Subcutaneous abdominal adipose tissue (tissue), 5 donors: ENCODE data around the gene SYT1.

Experiments
- H3K27ac ChIP-seq: one replicate; pipeline ENCODE4 v1.7.0; 2013; ENCODE audit warnings: low read depth, mild to moderate bottlenecking, inconsistent platforms, low read length, moderate library complexity
- H3K27me3 ChIP-seq, 5 donors: one replicate each; pipeline ENCODE4 v1.7.0; 2013; ENCODE audit warnings: low read length in 5 of 5, inconsistent platforms in 1 of 5; ENCODE audit not compliant: control insufficient read depth in 5 of 5, insufficient read depth in 4 of 5
- H3K36me3 ChIP-seq, 5 donors: one replicate each; pipeline ENCODE4 v1.7.0; 2013; ENCODE audit warnings: low read length in 5 of 5; ENCODE audit not compliant: control insufficient read depth in 5 of 5, insufficient read depth in 5 of 5
- H3K4me1 ChIP-seq, 5 donors: one replicate each; pipeline ENCODE4 v1.7.0; 2013; ENCODE audit warnings: low read length in 5 of 5, mild to moderate bottlenecking in 3 of 5, moderate library complexity in 1 of 5; ENCODE audit not compliant: control insufficient read depth in 5 of 5, insufficient read depth in 5 of 5
- H3K4me3 ChIP-seq, 5 donors: one replicate each; pipeline ENCODE4 v1.7.0; 2013; ENCODE audit warnings: low read length in 5 of 5, low read depth in 1 of 5
- H3K9ac ChIP-seq, 5 donors: one replicate each; pipeline ENCODE4 v1.7.0; 2013; ENCODE audit warnings: low read length in 5 of 5, mild to moderate bottlenecking in 4 of 5, moderate library complexity in 3 of 5
- H3K9me3 ChIP-seq, 5 donors: one replicate each; pipeline ENCODE4 v1.7.0; 2013; ENCODE audit warnings: low read length in 5 of 5; ENCODE audit not compliant: control insufficient read depth in 5 of 5
- donor health status: healthy.
- donor health status: healthy.
- donor health status: healthy.
- donor health status: healthy.
- donor health status: healthy.

Gene SYT1

DNA sequence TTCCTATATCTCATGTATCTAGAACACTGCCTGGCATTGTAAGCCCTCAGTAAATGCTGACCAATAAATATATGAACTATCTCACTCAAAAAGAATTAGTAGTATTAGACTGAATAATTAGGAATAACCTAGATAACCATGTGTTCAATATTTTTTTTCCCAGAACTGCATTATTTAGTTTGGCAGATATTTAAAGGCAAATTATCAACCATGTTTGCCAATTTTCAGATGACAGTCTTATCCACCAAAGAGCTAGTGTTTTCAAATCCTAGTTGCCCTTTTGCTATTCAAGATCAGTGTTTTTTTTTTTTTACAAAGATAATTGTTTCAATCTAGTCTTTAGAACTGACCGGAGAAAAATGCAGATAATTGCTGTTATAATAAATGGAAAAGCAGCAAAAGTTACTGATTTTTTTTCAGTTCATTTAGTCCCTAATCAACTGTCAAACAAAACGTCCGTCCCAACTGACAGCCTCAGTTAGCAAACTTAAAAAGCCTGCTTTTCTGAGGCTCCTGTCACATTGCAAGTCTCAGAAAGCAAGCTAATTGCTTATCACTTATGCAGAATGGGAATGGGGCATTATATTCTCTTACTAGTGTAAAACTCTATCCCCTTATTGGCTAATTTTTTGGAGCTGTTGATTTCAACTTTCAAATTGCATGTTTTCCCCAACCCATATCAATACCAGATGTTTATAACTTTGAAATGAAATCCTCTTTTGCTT lies 623.0 kb downstream of the SYT1 start:
- H3K9me3 ChIP-seq, result no peaks in the 10 kb centered on the region
- H3K4me1 ChIP-seq, result no peaks in the 10 kb centered on the region
- H3K36me3 ChIP-seq, result no peaks in the 10 kb centered on the region
- no peak overlapping the region for H3K4me3 ChIP-seq
- H3K27me3 ChIP-seq, result no peaks in the 10 kb centered on the region
- H3K9ac ChIP-seq, result no peak overlapping the region
- H3K27ac ChIP-seq, result no peak overlapping the region
